HG02759 (cell line): Measurements from ENCODE around the gene GDF2.

Source experiments
- ATAC-seq: cut with Tn5 transposase; IDR thresholded peaks from one replicate; pipeline ENCODE4 v1.9.1; 2021; ENCODE audit warnings: mild to moderate bottlenecking, moderate library complexity; ENCODE audit not compliant: unreplicated experiment

The GDF2 gene

GRCh38 chr10:47322300-47323061 is at the start of gene GDF2:
Gene GDF2 (plus strand): TSS chr10:47322454. CDS start chr10:47322669, 215 bp downstream.
- no peak for ATAC-seq

DNA sequence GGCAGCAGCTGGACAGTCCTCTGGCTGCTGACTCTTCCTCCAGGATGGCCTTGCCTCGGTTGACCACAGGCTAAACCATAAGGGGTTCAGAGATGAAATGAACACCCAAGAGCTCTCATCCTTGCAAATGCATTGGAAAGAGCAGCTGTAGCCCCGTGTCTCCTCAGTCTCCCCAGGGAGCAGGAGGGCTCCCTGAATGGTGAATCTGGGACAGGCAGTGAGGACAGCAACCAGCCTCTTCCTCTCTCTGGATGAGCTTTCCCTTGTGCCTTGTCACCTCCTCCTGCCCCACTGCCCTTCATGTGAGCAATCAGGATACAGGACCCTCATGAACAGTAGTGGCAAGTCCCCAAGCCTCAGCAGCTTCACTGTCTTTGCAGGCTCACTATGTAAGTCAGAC is 46.2 kb upstream of the GDF2 start:
- ATAC-seq, result no peak

DNA sequence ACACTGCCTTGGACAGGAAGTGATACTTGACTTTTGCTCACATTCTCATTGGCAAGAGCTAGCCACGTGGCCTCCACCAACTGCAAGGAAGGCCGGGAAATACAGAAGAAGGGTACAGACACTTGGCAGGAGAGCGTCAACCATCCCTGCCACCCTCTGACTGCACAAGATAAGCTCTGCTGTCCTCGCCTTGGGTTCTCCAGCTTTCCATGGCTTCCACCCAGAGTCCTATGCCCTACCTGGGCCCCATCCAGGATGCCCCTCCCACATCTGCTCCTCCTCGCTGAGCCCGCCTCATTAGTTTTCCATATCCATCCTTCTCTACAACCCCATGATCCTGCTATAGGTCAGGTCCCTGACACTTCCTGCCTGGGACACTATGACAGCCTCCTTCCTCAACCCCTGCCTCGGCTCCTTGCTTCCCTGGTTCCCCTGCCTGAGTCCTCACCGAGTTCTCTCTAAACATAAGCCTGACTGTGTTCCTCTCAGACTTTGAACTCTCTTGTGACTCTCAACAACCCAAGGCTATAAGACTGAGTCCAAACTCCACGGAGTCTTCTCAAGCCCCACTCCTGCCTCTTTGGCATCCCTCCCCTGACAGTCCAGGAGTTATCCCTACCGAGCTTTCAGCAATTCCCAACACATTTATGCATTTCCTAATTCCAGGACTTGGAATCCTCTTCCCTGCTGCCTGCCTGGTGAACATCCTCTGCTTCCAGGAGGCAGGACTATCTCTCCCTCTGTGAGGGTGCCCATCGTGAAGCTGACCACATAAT is 45.5 kb upstream of the GDF2 start:
- no peak for ATAC-seq

GRCh38 chr10:47277352-47278151 is 44.7 kb upstream of the GDF2 start:
- ATAC-seq, result no peak

DNA sequence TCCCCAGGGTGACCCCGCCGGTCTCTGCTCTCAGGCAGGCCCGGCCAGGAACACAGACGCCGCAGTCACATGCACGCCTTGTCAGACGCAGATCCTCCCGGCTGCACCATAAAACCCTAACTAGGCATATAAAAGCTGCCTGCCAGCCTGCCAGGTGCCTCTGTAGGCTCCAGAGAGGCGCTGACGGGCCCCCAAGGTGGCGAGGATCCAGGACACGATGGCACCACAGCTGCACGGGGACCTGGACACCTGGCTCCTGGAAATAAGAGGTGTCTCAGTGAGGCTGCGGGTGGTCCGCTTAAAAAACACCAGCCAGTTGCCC is 44.1 kb upstream of the GDF2 start:
- no peak for ATAC-seq

GRCh38 chr10:47278720-47279119 is 43.5 kb upstream of the GDF2 start:
- no peak for ATAC-seq

DNA sequence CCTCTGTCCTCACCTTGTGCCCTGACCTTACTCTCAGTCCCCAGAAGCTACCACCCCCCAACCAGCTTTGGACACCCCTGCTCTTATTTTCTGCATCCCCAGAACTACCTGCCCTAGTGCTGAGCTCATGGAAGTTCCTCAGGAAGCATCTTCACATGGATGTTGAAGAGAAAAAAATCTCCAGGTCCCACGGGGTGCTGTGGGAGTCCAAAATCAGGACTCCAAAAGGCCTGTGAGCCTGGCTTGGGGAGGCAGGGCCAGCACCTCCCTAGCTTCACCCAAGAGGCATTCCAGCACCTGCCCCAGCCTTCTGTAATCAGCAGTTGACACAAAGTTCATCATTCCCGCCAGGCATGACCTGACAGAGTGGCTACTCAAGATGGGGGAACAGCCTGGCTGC is 43.0 kb upstream of the GDF2 start:
- ATAC-seq, result no peak

DNA sequence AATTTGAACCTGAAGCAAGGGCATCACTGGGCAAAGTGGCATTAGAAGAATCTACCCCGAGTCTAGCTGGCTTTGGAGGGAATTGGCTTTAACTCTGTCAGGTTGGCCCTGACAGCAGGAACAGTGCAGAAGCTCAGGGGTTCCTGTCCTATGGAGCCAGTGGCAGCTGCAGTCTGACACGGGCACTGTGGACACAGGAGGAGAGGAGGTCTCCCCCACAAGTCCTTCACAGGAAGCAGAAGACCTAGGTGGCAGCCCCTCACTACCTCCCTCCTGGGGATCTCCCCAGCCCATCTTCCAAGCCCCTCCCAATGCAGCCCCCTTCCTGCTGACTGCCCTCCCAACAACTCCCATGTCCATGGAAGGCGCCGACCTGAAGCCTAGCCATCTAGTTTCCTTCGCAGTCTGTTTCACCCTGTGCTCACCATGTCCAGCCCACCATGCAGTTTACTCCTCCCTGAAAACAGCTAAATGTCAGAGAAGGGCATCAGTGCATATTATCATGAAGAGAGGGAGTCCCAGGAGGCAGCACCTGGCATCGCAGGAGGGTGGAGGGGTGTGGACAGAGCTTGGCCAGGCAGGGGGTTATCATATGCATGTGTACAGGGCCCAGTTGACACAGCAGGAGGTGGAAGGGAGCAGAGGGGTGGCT is 40.1 kb upstream of the GDF2 start:
- ATAC-seq, result no peak

GRCh38 chr10:47282657-47283018 is 39.6 kb upstream of the GDF2 start:
- no peak for ATAC-seq

DNA sequence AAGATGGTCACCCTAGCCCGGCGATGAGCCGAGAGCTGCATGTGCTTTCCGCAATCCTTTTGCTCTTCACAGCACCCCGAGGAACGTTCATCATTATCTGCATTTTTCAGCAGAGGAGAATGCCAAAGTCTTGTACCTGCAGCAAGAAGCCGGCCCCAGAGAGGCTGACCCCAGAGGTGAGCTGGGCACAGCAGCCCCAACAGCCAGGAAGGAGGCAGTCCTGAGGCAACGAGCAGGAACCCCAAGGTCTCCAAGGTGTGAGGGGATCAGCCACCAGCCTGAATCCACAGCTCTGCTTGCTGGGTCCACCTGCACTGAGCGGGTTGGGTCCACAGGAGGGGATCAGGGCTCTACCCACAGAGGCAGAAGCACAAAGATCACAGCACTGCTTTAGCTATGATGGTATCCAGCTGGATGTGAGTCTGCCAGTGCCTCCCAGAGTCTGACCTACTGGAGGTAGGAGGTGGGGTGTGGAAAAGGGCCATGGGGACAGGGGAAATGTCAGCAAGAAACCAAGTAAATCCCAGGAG is 39.1 kb upstream of the GDF2 start:
- ATAC-seq, result no peak

- ATAC-seq, result no peak
These were observed 38.4 kb upstream of the GDF2 start for GRCh38 chr10:47283848-47284247.

GRCh38 chr10:47285381-47286115 is 36.7 kb upstream of the GDF2 start:
- ATAC-seq, result no peak

DNA sequence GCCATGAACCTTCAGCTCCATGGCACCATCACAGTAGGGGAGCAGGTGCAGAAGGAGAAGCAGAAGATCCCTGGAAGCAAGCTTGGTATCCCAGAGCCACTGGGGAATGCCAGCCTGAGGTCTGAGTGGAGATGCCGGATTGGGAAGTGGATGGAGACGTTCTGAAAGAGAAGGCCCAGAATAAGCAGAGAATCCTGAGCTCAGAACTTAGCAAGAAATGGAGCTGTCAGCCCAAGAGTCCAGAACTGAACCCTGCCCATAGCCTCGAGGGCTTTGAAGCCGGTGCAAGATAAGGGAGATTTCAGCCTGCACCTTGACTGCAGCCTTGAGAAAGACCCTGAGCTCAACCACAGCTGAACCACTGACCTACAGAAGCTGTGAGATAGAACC is 36.1 kb upstream of the GDF2 start:
- no peak for ATAC-seq

GRCh38 chr10:47286591-47287315 is 35.5 kb upstream of the GDF2 start:
- ATAC-seq, result no peak

DNA sequence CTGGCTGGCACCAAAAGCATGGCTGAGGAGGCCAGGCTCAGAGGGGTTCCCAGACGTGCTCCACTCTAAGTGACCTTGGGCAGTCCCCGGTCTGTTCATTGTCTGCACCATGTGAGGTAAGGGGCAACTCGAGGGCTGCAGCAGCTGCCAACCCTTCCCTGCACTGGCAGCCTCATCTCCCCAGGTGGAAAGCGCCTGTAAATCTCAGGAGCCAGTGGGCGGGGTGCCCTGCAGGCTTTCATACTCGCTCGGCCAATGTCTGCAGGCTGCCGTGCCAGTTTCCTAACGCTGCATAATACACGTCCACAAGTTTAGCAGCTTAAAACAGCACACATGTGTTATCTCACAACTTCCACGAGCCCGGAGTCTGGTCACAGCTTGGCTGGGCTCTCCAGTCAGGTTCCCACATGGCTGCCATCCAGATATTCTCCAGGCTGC is 34.9 kb upstream of the GDF2 start:
- no peak for ATAC-seq

GRCh38 chr10:47287805-47288204 is 34.4 kb upstream of the GDF2 start:
- ATAC-seq, result no peak

DNA sequence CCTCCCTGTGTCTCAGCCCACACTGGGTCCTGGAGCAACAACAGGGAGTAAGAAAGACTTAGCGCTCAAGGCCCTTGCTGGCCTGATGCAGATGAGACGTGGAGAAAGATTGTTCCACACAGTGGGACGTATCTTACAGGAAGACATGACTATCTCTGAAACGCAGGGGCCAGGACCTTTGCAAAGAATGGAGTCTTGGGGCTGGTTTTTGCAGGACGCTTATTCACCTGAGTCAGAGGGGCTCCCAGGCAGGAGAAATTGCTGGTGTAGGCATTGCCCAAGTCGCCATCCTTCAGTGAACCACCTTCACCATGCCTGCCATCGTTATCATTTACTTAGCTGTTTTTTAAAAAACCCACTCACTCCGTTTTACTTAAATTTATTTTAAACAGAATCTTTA is 34.0 kb upstream of the GDF2 start:
- ATAC-seq, result no peak

DNA sequence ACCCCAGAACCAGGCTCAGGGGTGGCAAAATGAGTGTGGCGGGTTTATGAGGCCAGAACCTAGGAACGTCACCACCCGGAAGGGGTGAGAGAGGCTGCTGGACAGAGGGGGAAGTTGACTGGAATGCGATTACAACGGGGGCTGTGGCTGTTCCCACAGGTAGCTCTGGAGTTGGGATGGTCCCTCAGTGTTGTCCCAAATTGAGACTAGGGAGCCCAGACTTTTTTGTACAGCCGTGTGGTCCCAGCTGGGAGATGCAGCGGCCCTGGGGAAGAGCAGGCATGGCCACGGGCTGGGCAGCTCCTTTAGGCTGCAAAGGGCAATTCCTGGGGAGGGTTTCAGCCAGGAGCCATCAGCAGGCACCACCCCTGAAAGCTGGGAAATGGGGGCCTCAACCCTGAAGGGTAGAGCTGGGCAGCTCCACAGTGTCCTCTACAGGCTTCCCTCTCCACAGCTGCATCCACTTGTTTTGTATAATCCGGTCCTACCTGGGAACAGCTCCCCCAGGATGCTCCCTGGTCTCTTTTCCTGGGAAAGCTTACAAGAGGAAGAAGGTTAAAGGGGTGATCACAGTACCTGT is 33.2 kb upstream of the GDF2 start:
- ATAC-seq, result no peak

- no peak for ATAC-seq
These were observed 32.3 kb upstream of the GDF2 start for GRCh38 chr10:47289921-47290320.
